Loucy (cell line): ENCODE data around the gene L3MBTL4.

ENCODE experiments used
- EZH2phosphoT487 ChIP-seq: fragments of 200-600 bp; IDR thresholded peaks from 2 replicates; pipeline ENCODE4 v1.6.1; 2018; ENCODE audit warnings: antibody characterized with exemption, mild to moderate bottlenecking, moderate library complexity, borderline replicate concordance
- TF ChIP-seq, protein P1 (sequence below): fragments of 200-600 bp; sonication (generic); conservative IDR thresholded peaks from 2 replicates; pipeline ENCODE4 v1.5.1; 2014; ENCODE audit warnings: mild to moderate bottlenecking, antibody characterized with exemption, low read length

DNA sequence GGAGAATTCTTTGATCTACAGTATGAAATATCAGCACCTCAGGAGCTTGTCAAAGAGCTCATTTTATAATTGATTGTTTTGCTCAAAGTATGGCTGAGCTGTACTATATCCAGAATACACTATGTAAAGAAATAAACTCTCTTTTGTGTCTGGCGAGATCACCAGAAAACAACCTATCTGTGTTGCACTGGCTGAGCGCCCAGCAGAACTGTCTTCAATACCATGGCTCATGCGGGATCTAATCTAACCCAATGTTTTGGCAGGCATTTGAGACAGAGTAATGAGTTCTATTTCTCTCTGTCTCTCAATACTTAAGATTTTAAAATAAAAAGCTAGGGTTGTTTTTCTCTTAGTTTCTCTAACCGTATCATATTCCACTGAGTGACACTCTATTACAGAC, 192.4 kb downstream of the L3MBTL4 start:
- TF ChIP-seq, protein P1, sequence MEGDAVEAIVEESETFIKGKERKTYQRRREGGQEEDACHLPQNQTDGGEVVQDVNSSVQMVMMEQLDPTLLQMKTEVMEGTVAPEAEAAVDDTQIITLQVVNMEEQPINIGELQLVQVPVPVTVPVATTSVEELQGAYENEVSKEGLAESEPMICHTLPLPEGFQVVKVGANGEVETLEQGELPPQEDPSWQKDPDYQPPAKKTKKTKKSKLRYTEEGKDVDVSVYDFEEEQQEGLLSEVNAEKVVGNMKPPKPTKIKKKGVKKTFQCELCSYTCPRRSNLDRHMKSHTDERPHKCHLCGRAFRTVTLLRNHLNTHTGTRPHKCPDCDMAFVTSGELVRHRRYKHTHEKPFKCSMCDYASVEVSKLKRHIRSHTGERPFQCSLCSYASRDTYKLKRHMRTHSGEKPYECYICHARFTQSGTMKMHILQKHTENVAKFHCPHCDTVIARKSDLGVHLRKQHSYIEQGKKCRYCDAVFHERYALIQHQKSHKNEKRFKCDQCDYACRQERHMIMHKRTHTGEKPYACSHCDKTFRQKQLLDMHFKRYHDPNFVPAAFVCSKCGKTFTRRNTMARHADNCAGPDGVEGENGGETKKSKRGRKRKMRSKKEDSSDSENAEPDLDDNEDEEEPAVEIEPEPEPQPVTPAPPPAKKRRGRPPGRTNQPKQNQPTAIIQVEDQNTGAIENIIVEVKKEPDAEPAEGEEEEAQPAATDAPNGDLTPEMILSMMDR, result no peak
- no peak for TF ChIP-seq EZH2phosphoT487
